ENCODE data around the gene TMEM156.

DNA sequence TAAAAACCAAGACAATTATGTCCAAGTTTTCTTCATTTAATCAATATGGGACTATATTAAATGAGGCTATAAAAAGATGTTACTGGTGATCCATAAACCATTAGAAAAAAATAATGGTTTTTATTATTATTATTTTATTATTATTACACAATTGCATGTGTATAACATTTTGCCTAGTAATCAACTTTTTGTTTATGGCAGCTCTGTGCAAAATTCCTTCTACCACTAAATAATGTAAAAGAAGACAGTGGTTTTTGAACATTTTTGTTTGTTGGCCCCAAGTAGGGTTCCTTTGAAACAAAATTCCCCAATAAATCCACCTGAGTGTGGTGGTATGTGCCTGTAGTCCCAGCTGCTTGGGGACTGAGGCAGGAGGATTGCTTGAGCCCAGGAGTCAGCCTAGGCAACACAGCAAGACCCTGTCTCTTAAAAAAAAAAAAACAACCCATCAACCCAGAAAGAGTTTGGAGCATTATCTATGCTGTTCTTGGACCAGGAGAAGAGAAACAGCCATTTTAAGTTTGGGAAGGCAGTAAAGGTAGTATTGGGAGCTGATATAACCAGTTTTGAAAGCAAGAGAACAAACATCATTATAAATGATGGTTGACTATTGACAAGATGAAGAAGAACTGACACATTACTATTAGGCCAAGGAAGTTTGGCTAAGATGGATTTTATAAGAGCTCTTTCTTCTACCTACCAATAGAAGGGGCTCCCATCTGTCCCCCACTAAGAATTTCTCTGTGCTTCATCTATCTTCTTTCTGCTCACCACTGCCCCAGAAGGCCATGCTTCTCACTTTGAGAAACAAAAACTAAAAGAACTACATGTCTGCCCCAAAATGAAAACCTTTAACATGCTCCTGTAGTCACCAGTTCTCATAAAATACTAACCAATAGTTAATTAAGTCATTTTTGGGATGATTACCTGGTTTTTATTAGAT is 2.2 kb downstream of the TMEM156 start:
- TF ChIP-seq, protein P1, sequence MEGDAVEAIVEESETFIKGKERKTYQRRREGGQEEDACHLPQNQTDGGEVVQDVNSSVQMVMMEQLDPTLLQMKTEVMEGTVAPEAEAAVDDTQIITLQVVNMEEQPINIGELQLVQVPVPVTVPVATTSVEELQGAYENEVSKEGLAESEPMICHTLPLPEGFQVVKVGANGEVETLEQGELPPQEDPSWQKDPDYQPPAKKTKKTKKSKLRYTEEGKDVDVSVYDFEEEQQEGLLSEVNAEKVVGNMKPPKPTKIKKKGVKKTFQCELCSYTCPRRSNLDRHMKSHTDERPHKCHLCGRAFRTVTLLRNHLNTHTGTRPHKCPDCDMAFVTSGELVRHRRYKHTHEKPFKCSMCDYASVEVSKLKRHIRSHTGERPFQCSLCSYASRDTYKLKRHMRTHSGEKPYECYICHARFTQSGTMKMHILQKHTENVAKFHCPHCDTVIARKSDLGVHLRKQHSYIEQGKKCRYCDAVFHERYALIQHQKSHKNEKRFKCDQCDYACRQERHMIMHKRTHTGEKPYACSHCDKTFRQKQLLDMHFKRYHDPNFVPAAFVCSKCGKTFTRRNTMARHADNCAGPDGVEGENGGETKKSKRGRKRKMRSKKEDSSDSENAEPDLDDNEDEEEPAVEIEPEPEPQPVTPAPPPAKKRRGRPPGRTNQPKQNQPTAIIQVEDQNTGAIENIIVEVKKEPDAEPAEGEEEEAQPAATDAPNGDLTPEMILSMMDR (IDR thresholded peaks at IDR 0.05), result no peak
- TF ChIP-seq POLR2A (IDR thresholded peaks at IDR 0.05) (no peak), POLR2AphosphoS5 (IDR thresholded peaks at IDR 0.05) (no peak), EP300 (IDR thresholded peaks at IDR 0.05) (no peak)
